HG02571 (cell line): Measurements from ENCODE around the gene ARG1.
A peak's percentile ranks its signal among the peaks of the same experiment; 100 is the strongest.

Experiments used
- ATAC-seq: cut with Tn5 transposase; IDR thresholded peaks from one replicate; pipeline ENCODE4 v1.9.1; 2021; ENCODE audit warnings: mild to moderate bottlenecking, moderate library complexity; ENCODE audit not compliant: unreplicated experiment

Gene ARG1

GRCh38 chr6:131581523-131581922, 8.5 kb downstream of the ARG1 start:
- no peak for ATAC-seq

DNA sequence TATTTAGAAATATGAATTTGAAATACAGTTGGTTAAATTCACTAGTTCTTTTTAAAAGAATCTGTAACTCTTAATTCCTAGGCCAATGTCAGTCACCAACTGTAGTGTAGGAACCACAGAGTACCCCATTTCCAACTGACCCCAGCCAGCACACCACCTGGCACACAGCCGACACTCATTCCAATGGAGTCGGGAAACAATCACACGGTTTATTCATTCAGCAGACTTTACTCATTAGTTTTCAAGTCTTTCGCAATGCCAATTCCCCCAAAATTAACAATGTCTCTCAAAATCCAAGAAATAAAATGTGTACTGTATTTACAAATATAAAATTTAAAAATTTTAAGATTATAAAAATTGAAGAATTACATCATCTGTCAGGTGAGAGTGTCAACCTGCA, 13.5 kb downstream of the ARG1 start:
- no peak for ATAC-seq

DNA sequence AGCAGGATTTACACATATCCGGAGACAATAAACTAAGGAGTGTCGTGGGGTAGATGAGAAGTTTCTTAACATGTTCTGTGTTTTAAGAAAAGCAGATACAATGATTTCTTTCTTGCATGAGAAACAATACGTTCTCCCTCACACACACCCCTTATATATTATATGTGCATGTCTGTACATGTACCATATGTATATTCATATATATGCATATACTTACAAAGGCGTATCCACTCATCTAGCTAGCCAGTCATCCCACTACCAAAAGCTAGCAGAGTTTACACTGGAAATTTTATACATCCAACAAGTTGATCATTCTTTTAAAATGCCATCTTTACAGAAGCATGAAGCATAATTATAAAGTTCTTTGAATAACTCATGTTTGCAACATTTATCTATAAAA, 14.9 kb downstream of the ARG1 start:
- no peak for ATAC-seq

GRCh38 chr6:131588643-131589042, 15.6 kb downstream of the ARG1 start:
- ATAC-seq, result no peak

DNA sequence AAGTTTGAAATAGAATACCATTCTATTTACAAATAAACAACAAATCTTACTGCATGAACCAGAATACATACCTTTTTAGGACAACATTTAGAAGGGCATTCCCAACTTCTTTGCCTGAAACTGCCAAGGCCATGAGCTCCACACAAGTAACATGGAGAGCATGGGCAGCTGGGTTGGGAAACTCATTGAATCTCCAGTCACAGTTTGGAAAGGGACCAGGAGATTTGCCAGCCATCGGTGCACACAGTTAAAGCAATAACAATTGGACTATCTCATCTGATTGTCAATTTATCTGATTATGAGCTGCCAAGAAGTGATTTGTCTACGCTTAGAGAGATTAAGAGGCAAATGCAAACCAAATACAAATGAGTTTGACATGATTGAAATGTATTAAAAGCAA, 19.9 kb downstream of the ARG1 start:
- no peak for ATAC-seq

DNA sequence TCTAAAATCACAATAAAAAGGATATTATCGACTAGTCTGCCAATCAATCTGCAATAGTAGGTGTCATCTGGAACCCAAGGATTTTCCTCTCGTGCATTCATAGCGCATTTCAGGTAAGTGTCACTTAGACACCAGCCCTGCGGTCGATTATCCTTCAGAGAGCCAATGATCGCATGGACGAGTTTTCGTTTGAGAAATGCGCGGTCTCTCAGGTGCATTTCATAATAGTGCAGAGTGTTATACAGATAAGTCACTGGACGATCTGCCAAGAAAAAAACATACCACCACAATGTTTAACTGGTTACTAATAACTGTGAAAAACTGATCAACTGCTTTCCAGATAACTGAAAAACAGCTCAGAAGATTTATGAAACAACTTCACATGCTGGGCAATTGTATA, 21.0 kb downstream of the ARG1 start:
- no peak for ATAC-seq

- ATAC-seq, result no peak
Observed at GRCh38 chr6:131597446-131597845, 24.4 kb downstream of the ARG1 start.

DNA sequence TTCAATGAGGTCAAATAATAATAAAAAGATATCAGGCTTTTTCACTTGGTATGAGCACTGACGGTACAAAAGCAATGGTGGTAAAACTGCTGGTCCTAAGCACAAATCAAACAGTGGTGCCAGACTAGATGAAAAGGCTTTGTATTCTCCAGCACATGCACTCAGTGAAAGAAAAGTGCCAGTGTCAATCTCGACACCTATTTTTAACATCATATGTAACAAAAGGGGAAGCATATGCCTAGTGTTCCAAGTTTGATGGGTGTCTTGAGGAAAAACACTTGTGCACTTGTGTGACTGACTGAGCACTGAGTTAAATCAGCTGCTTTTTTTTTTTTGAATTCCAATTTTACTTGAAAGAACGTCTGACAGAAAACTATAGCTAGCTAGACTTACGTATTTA, 27.7 kb downstream of the ARG1 start:
- ATAC-seq, result no peak

DNA sequence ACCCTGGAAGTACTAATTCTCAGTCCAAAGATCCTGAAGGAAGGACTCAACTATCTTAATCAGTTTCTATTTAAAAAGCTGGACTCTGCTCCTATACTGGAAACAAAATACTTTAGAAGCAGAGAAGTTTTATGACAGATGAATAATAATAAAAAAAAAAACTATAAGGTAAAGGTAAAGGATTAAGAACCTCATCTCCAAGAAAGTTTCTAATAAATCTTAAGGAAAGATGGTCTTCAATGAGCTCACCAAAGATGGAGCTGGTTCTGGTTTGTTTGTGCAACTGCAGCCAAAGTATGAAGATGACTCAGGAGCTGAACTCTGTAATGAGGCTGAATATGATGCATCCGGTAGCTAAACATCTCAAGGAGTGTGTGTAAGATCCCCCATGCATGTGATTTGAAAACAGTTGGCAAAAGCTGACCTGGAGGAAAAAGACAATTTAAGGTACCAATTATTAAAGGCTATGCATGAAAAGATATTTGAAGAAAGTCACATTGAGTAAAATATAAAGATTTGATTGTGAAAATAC, 29.8 kb downstream of the ARG1 start:
- ATAC-seq, result no peak

DNA sequence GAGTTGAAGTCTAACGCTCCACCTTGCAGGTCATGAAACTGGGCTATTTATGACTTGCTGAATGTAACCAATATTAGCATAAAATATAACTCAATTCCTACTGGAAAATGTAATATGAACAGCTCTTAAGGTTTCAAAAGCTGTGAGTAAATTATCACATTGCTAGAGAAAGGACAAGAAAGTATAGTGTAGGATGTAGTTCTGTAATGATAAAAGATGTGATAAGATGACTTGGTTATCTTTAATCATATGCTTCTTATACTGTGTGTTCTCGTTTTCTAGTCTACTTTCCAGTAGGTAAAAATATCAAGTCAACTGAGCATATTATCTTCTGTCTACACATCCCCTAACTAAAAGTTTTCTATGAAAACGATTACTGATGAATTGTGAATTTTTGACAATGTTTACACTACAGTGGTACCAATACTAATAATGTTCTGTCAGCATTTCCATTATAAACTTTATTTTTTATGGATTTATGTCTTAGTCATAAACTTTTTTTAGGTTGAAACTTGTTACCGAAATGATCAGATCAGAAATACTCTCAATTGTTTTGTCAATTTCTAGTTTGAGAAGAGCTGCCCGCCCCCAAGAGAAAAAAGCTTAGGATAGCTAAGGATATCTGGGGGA, 40.4 kb downstream of the ARG1 start:
- no peak for ATAC-seq

DNA sequence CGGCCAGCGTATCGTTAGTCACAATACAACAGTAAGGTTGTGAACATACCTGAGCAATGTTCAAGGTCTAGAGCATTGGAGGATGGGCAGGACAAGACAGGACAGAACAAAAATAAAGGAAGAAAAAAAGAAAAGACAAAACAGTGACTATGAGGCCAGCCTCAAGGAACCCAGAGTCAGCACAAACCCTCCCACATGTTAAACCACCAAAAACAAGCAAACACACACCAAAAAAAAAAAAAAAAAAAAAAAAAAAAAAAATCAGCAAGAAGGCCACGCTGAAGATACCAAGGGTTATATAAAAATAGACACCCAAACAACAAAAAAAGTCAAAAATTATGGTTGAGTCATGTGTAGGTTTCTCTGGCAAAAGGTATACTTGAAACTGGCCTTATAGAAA, 42.2 kb downstream of the ARG1 start:
- no peak for ATAC-seq

- ATAC-seq, result peak; percentile 98
Observed at GRCh38 chr6:131627724-131628682, 55.0 kb downstream of the ARG1 start, which contains the start of gene MED23. TSS of gene MED23 (minus strand) at chr6:131628242. CDS start at chr6:131628049, 193 bp downstream.

GRCh38 chr6:131628726-131629125, 55.7 kb downstream of the ARG1 start:
- ATAC-seq, result no peak

DNA sequence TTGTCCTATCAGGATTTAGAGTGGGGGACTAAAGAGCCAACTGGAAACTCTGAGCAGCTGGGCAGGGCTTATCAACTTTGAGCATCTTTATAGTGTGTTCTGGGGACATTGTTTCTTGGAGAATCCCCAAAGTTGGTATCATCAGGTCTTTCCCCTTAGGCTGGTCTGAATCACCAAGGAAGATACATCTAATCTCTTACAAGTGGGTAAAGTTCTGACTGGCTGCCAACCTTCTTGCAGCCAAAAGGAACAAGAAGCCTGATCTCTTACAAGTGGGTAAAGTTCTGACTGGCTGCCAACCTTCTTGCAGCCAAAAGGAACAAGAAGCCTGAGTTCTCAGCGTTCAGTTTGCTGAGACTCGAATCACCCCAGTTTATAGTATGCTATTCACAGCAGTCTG, 56.6 kb downstream of the ARG1 start:
- ATAC-seq, result no peak

DNA sequence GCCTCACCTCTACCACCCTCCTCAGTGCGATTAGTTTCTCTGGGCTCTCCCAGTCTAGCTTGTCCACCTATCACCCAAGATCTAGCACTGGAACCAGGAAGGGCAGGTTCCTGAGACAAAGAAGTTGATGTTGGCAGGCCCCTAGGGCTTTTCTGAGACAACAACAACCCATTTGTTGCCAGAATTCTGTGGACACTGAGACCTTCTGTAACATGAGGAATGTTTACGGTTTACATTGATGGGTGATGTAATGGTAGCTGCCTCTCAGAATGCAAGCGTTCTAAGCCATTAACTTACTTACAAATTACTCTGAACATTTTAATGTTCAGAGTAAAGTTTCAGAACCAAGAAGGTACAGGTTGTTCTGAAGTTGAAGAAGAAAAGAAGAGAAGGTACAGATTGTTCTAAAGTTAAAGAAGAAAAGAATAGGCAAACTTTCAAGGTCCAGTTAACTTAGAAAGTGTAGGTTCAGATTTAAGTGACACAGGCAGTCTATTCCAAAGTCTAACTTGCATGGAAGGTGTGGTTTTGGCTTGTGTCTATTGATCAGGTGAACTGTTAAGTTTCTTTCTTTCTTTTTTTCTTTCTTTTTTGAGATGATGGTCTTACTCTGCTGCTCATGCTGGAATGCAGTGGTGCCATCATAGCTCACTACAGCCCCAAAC, 58.7 kb downstream of the ARG1 start:
- ATAC-seq, result no peak
